Measurements from ENCODE around the gene CTNNA2.
"Not testable (repeated sequence)": the region's sequence is repeated elsewhere in the genome, so short reads cannot be mapped to it uniquely, and the experiment has no call there.

Gene CTNNA2

GRCh38 chr2:80112790-80113189 lies 599.9 kb downstream of the CTNNA2 start:
- DNase-seq: no peak

- no peak for DNase-seq
These were observed 600.5 kb downstream of the CTNNA2 start for GRCh38 chr2:80113399-80113798.

- DNase-seq: no peak
These were observed 602.0 kb downstream of the CTNNA2 start for GRCh38 chr2:80114812-80115211.

GRCh38 chr2:80117401-80117800 lies 604.5 kb downstream of the CTNNA2 start:
- DNase-seq: no peak

- DNase-seq: no peak
These were observed 608.0 kb downstream of the CTNNA2 start for GRCh38 chr2:80120866-80121265.

- no peak for DNase-seq
These were observed 609.8 kb downstream of the CTNNA2 start for GRCh38 chr2:80122675-80123074.

GRCh38 chr2:80126596-80127189 lies 613.8 kb downstream of the CTNNA2 start:
- DNase-seq: no peak

GRCh38 chr2:80128080-80128479 lies 615.2 kb downstream of the CTNNA2 start:
- no peak for DNase-seq

GRCh38 chr2:80132281-80132680 lies 619.4 kb downstream of the CTNNA2 start:
- DNase-seq: no peak

- no peak for DNase-seq
These were observed 622.1 kb downstream of the CTNNA2 start for GRCh38 chr2:80135001-80135400.

- DNase-seq: no peak
These were observed 623.5 kb downstream of the CTNNA2 start for GRCh38 chr2:80136338-80136737.

- DNase-seq: no peak
These were observed 626.1 kb downstream of the CTNNA2 start for GRCh38 chr2:80139001-80139400.

- DNase-seq: no peak
These were observed 628.3 kb downstream of the CTNNA2 start for GRCh38 chr2:80141007-80141726.

- no peak for DNase-seq
These were observed 632.6 kb downstream of the CTNNA2 start for GRCh38 chr2:80145499-80145898.

GRCh38 chr2:80146757-80147156 lies 633.9 kb downstream of the CTNNA2 start:
- not testable (repeated sequence) for DNase-seq

GRCh38 chr2:80147690-80148089 lies 634.8 kb downstream of the CTNNA2 start:
- DNase-seq: no peak

GRCh38 chr2:80148906-80149305 lies 636.1 kb downstream of the CTNNA2 start:
- DNase-seq: no peak

- no peak for DNase-seq
These were observed 637.1 kb downstream of the CTNNA2 start for GRCh38 chr2:80149991-80150390.

GRCh38 chr2:80151248-80151647 lies 638.4 kb downstream of the CTNNA2 start:
- DNase-seq: no peak

- DNase-seq: no peak
These were observed 638.8 kb downstream of the CTNNA2 start for GRCh38 chr2:80151651-80152050.

GRCh38 chr2:80153151-80153550 lies 640.3 kb downstream of the CTNNA2 start:
- DNase-seq: no peak

- DNase-seq: no peak
These were observed 640.9 kb downstream of the CTNNA2 start for GRCh38 chr2:80153768-80154167.

GRCh38 chr2:80154231-80154915 lies 641.5 kb downstream of the CTNNA2 start:
- no peak for DNase-seq

GRCh38 chr2:80164375-80164774 lies 651.5 kb downstream of the CTNNA2 start:
- DNase-seq: no peak

All from NCI-H146 (cell line).